ENCODE results near the gene SMARCA2. TPM values are rescaled to one million over a fixed set of nuclear protein-coding genes. Genes with fewer than 3 reads are reported as not detected.

The SMARCA2 gene
- total RNA-seq, 1 donor from 2014 or later = 4.2 TPM

DNA sequence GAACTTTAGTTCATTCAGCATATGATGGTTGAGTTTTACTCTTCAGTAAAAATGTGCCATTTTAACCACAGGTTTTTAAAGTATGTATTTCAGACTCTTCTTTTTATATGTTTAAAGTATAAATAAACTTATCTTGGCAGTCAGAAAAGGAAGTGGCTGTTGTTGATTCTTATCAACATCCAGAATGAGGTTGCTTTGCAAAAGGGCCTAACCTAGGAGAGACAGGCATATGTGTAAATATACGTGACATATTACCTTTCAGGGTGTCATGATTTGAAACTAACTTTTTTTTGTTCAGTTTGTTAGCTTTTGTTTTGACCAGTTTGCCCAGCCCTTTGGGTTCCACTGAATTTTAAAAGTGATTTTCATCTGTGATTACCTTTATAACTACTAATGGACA, 7.4 kb downstream of the SMARCA2 start:
- peaks cover 28% of the 10 kb centered on the region for H3K4me1 Mint-ChIP-seq
- H3K79me2 ChIP-seq (ENCODE audit: low read depth) = no peaks in the 10 kb centered on the region
- H3K36me3 Mint-ChIP-seq = no peaks in the 10 kb centered on the region
- H3K9me3 ChIP-seq (ENCODE audit: low read depth) = no peaks in the 10 kb centered on the region
- peaks cover 20% of the 10 kb centered on the region for H3K4me1 ChIP-seq
- no peak overlapping the region for H3K4me2 ChIP-seq
- H3K36me3 ChIP-seq = no peaks in the 10 kb centered on the region
- no peak overlapping the region for H3K4me3 ChIP-seq
- peaks cover 11% of the 10 kb centered on the region for H4K20me1 ChIP-seq (ENCODE audit: low read depth)
- H3K27ac Mint-ChIP-seq = no peak overlapping the region
- H3K9me3 Mint-ChIP-seq = no peaks in the 10 kb centered on the region
- peaks cover 50% of the 10 kb centered on the region for H3K27me3 ChIP-seq
- H2AFZ ChIP-seq (replicated peaks) = no peak overlapping the region
- no peak for DNase-seq (ENCODE audit: low spot score)
- H3K27me3 Mint-ChIP-seq (ENCODE audit: insufficient read depth, low read depth) = peaks cover 22% of the 10 kb centered on the region
- no peak overlapping the region for H3K27ac ChIP-seq
- H3F3A ChIP-seq (ENCODE audit: low read depth) = no peaks in the 10 kb centered on the region
- no peak for TF ChIP-seq EZH2phosphoT487 (IDR thresholded peaks at IDR 0.05)
- TF ChIP-seq, protein P1, sequence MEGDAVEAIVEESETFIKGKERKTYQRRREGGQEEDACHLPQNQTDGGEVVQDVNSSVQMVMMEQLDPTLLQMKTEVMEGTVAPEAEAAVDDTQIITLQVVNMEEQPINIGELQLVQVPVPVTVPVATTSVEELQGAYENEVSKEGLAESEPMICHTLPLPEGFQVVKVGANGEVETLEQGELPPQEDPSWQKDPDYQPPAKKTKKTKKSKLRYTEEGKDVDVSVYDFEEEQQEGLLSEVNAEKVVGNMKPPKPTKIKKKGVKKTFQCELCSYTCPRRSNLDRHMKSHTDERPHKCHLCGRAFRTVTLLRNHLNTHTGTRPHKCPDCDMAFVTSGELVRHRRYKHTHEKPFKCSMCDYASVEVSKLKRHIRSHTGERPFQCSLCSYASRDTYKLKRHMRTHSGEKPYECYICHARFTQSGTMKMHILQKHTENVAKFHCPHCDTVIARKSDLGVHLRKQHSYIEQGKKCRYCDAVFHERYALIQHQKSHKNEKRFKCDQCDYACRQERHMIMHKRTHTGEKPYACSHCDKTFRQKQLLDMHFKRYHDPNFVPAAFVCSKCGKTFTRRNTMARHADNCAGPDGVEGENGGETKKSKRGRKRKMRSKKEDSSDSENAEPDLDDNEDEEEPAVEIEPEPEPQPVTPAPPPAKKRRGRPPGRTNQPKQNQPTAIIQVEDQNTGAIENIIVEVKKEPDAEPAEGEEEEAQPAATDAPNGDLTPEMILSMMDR (IDR thresholded peaks at IDR 0.05) = no peak
- no peak for TF ChIP-seq EZH2 (IDR thresholded peaks at IDR 0.05)
- H3K9ac ChIP-seq = no peak overlapping the region
- H3K4me3 Mint-ChIP-seq = no peak overlapping the region

DNA sequence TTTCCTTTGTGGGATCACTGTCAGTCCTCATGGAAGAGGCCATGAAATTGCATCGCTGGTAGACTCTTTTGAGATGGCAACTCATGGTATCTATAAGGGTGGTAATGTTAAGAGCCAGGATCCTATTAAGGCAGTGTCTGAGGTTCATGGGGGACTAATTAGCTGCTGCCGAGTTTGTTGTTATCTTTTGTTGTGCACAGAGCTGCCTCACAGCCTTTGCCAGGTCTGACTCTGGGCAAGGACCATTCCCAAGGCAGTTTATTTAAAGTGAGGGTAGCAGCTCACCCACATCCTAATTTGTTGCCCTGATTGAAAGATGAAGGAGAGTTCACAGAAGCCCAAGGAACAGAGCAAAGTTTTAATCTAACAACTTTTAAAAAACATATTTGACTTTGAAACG, 7.9 kb downstream of the SMARCA2 start:
- Mint-ChIP-seq H3K27me3 (ENCODE audit: insufficient read depth, low read depth) (peaks cover 17% of the 10 kb centered on the region), H3K4me3 (no peak overlapping the region), H3K9me3 (no peaks in the 10 kb centered on the region), H3K4me1 (peaks cover 25% of the 10 kb centered on the region), H3K36me3 (no peaks in the 10 kb centered on the region), H3K27ac (no peak overlapping the region)
- Histone ChIP-seq H3K9me3 (ENCODE audit: low read depth) (no peaks in the 10 kb centered on the region), H2AFZ (replicated peaks) (no peak overlapping the region), H3K79me2 (ENCODE audit: low read depth) (no peaks in the 10 kb centered on the region), H3K9ac (no peak overlapping the region), H3K27ac (no peak overlapping the region), H3F3A (ENCODE audit: low read depth) (no peaks in the 10 kb centered on the region), H3K4me3 (no peak overlapping the region), H4K20me1 (ENCODE audit: low read depth) (peaks cover 8% of the 10 kb centered on the region), H3K4me1 (peaks cover 17% of the 10 kb centered on the region), H3K4me2 (no peak overlapping the region), H3K27me3 (peaks cover 46% of the 10 kb centered on the region), H3K36me3 (no peaks in the 10 kb centered on the region)
- peak; percentile 17 for DNase-seq (ENCODE audit: low spot score)
- TF ChIP-seq EZH2phosphoT487 (IDR thresholded peaks at IDR 0.05) = no peak
- TF ChIP-seq EZH2 (IDR thresholded peaks at IDR 0.05) = no peak
- TF ChIP-seq, protein P1 (IDR thresholded peaks at IDR 0.05) = no peak

DNA sequence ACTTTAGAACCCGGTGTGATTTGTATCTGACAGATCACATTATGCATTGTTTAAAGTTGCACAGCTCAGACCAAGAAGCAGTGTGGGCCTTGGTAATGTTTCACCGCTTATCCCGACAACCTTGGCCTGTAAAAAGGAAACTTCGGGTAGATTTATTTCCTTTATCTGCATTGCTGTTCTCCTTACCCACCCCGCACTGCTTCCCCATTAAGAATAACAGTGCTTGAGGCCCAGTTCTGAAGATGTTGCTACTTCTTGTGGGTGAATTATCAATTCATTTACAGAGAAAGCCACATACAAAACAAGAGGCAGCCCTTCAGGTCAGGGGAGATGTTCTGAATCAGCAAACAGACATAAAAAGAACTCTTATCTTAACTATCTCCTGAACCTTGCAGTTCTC, 8.4 kb downstream of the SMARCA2 start:
- no peaks in the 10 kb centered on the region for H3K36me3 ChIP-seq
- no peak overlapping the region for H3K9ac ChIP-seq
- peaks cover 4% of the 10 kb centered on the region for H4K20me1 ChIP-seq (ENCODE audit: low read depth)
- H3K4me1 ChIP-seq = peaks cover 12% of the 10 kb centered on the region
- peaks cover 13% of the 10 kb centered on the region for H3K27me3 Mint-ChIP-seq (ENCODE audit: insufficient read depth, low read depth)
- peaks cover 41% of the 10 kb centered on the region for H3K27me3 ChIP-seq
- H3K27ac ChIP-seq = no peak overlapping the region
- H3K4me1 Mint-ChIP-seq = peaks cover 20% of the 10 kb centered on the region
- H3K4me3 Mint-ChIP-seq = no peak overlapping the region
- H2AFZ ChIP-seq (replicated peaks) = no peak overlapping the region
- DNase-seq (ENCODE audit: low spot score) = no peak
- no peaks in the 10 kb centered on the region for H3K9me3 Mint-ChIP-seq
- no peak overlapping the region for H3K4me2 ChIP-seq
- H3K27ac Mint-ChIP-seq = no peak overlapping the region
- H3K4me3 ChIP-seq = no peak overlapping the region
- TF ChIP-seq EZH2 (IDR thresholded peaks at IDR 0.05) = no peak
- TF ChIP-seq, protein P1 (IDR thresholded peaks at IDR 0.05) = no peak
- no peak for TF ChIP-seq EZH2phosphoT487 (IDR thresholded peaks at IDR 0.05)
- no peaks in the 10 kb centered on the region for H3F3A ChIP-seq (ENCODE audit: low read depth)
- H3K9me3 ChIP-seq (ENCODE audit: low read depth) = no peaks in the 10 kb centered on the region
- no peaks in the 10 kb centered on the region for H3K36me3 Mint-ChIP-seq
- H3K79me2 ChIP-seq (ENCODE audit: low read depth) = no peaks in the 10 kb centered on the region
